PC-9 (cell line): ENCODE data around the gene HIRA. TPM values are rescaled to one million over a fixed set of nuclear protein-coding genes. Genes with fewer than 3 reads are reported as not detected.

Experiments
- BruUV-seq: library from RNA; stranded (reverse); fragments of 400-500 nt; replicated peaks from 2 replicates; lab custom pipeline; 2021; lab: Mats Ljungman, UMichigan
- CTCF ChIA-PET: fragments of 300-600 bp; sonication (Branson Sonifier 250); formaldehyde crosslinking; loops from one replicate; lab custom pipeline; 2022; ENCODE audit warnings: antibody characterized with exemption; lab: Charles Lee
- POLR2A ChIA-PET: fragments of 300-600 bp; sonication (Branson Sonifier 250); formaldehyde crosslinking; loops from one replicate; lab custom pipeline; 2022; ENCODE audit warnings: antibody characterized with exemption; ENCODE audit not compliant: unreplicated experiment; lab: Charles Lee
- DNase-seq, 2 experiments: peaks; one replicate each; pipeline versions ENCODE4 v3.0.0 to v3.0.0-alpha.2; 2015 to 2022; ENCODE audit warnings: mixed read lengths in 1 of 2
- H2AFZ ChIP-seq: fragments of 200-600 bp; sonication (generic); 2 replicates; pipeline ENCODE4 v1.8.1; 2017; ENCODE audit warnings: antibody characterized with exemption
- H3F3A ChIP-seq: fragments of 200-600 bp; sonication (generic); 2 replicates; pipeline ENCODE4 v1.8.1; 2017; ENCODE audit warnings: antibody characterized with exemption, mild to moderate bottlenecking, low read depth; ENCODE audit not compliant: insufficient read depth
- H3K27ac ChIP-seq: fragments of 200-600 bp; sonication (generic); 2 replicates; pipeline ENCODE4 v1.6.1; 2016; ENCODE audit warnings: mixed run types
- H3K27me3 ChIP-seq: fragments of 200-600 bp; sonication (generic); 2 replicates; pipeline ENCODE4 v1.6.1; 2016; ENCODE audit warnings: low read depth, mixed run types; ENCODE audit not compliant: insufficient read depth
- H3K36me3 ChIP-seq: fragments of 200-600 bp; sonication (generic); 2 replicates; pipeline ENCODE4 v1.6.1; 2016; ENCODE audit warnings: low read depth, mixed run types
- H3K4me1 ChIP-seq: fragments of 200-600 bp; sonication (generic); replicated peaks from 2 replicates; pipeline ENCODE4 v1.6.1; 2016; ENCODE audit warnings: mixed run types; ENCODE audit not compliant: insufficient read depth
- H3K4me2 ChIP-seq: fragments of 200-600 bp; sonication (generic); 2 replicates; pipeline ENCODE4 v1.6.1; 2017; ENCODE audit warnings: mixed run types
- H3K4me3 ChIP-seq: fragments of 200-600 bp; sonication (generic); 2 replicates; pipeline ENCODE4 v1.6.1; 2016; ENCODE audit warnings: mixed run types
- H3K79me2 ChIP-seq: fragments of 200-600 bp; sonication (generic); 2 replicates; pipeline ENCODE4 v1.6.1; 2017; ENCODE audit warnings: low read depth, mixed run types
- H3K9me2 ChIP-seq: fragments of 200-600 bp; sonication (generic); 2 replicates; pipeline ENCODE4 v1.8.1; 2017; ENCODE audit warnings: mild to moderate bottlenecking; ENCODE audit not compliant: insufficient read depth
- H3K9me3 ChIP-seq: fragments of 200-600 bp; sonication (generic); 2 replicates; pipeline ENCODE4 v1.8.1; 2016; ENCODE audit warnings: low read depth; ENCODE audit not compliant: insufficient read depth
- H4K20me1 ChIP-seq: fragments of 200-600 bp; sonication (generic); 2 replicates; pipeline ENCODE4 v1.8.1; 2017; ENCODE audit not compliant: insufficient read depth
- EZH2 ChIP-seq: fragments of 200-600 bp; sonication (generic); IDR thresholded peaks from 2 replicates; pipeline ENCODE4 v1.8.0; 2017; ENCODE audit warnings: antibody characterized with exemption, low read depth
- intact Hi-C: fragments of 100-400 bp; cut with micrococcal nuclease; formaldehyde crosslinking; loops from one replicate; pipeline ENCODE4 v1.10.0; 2022; ENCODE audit not compliant: unreplicated experiment
- total RNA-seq: library from RNA; stranded (reverse); gene quantifications from 2 replicates; pipeline ENCODE4 v1.2.3, GENCODE V29; 2021
- TF ChIP-seq, protein P1 (sequence below): fragments of 200-600 bp; sonication (generic); conservative IDR thresholded peaks from 2 replicates; pipeline ENCODE4 v1.6.1; 2017; ENCODE audit warnings: mixed run types, antibody characterized with exemption, mild to moderate bottlenecking, moderate library complexity

Gene HIRA
- total RNA-seq, 1 experiment from 2014 or later = 19.2 TPM

DNA sequence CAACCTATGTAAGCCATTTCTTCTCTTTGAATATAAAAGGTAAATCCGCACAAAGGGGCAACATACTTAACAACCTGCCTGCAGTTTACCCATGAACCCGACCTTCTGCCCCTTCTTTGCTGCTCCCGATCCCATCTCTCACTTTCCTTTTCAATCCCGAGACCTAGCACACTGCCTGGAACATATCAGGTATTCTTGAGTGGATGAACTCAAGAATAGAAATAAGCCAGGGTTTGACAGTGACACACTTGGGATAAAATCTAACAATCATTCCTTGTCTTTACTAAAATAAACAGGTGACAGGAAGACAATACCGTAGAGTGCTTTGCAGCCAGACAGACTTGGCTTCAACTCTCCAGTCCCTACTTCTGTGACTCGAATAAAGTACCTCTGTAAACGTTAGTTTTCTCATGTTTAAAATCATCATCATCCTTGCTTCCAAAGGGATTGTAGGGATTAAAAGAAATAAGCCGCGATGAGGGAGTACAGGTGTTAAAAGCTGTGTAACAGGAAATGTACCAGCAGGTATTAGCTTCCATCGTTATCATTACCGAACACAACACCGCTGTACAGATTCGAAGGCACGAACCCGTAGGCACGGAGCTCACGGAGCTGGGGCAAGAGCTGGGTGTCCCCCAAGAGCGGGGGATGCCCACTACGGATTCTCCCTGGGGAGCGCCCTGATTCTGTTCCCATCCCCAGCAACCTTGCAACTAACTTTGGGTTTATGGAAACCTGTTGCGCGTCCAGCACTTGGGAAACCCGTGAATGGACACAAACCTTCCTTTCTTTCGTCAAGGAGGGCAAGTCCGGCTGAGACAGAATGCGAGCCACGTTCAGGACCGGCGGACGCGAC is 46.7 kb upstream of the HIRA start:
- Histone ChIP-seq H3K4me2 (peak overlapping the region; percentile 96), H3K36me3 (no peaks in the 10 kb centered on the region), H3K27me3 (no peaks in the 10 kb centered on the region), H3F3A (no peaks in the 10 kb centered on the region), H3K4me3 (peak overlapping the region; percentile 75), H3K27ac (peak overlapping the region; percentile 92), H3K9me3 (no peaks in the 10 kb centered on the region), H4K20me1 (peaks cover 24% of the 10 kb centered on the region), H3K79me2 (peaks cover 48% of the 10 kb centered on the region), H3K4me1 (peaks cover 15% of the 10 kb centered on the region), H3K9me2 (no peaks in the 10 kb centered on the region), H2AFZ (peak overlapping the region; percentile 86)
- ChIA-PET POLR2A (interaction anchor here (0.7 kb wide), 1 partner anchor 293 kb away, joined by 5 read pairs; no protein-coding TSS in a partner anchor), CTCF (interaction anchor here (0.5 to 1.5 kb wide), 3 partner anchors 334 to 1585 kb away, joined by 3 to 16 read pairs (median 4); partner anchors contain the start of gene ESS2)
- TF ChIP-seq EZH2 = no peak
- TF ChIP-seq, protein P1, sequence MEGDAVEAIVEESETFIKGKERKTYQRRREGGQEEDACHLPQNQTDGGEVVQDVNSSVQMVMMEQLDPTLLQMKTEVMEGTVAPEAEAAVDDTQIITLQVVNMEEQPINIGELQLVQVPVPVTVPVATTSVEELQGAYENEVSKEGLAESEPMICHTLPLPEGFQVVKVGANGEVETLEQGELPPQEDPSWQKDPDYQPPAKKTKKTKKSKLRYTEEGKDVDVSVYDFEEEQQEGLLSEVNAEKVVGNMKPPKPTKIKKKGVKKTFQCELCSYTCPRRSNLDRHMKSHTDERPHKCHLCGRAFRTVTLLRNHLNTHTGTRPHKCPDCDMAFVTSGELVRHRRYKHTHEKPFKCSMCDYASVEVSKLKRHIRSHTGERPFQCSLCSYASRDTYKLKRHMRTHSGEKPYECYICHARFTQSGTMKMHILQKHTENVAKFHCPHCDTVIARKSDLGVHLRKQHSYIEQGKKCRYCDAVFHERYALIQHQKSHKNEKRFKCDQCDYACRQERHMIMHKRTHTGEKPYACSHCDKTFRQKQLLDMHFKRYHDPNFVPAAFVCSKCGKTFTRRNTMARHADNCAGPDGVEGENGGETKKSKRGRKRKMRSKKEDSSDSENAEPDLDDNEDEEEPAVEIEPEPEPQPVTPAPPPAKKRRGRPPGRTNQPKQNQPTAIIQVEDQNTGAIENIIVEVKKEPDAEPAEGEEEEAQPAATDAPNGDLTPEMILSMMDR = no peak
- BruUV-seq = TSS peak; percentile 48
- intact Hi-C loops = loop anchor here (2.0 to 10.0 kb wide), 3 partner anchors 154 to 299 kb away; partner anchors contain the start of genes CLTCL1 and SLC25A1
- no peak for DNase-seq

- no peaks in the 10 kb centered on the region for H3K36me3 ChIP-seq
- no peaks in the 10 kb centered on the region for H3K9me3 ChIP-seq
- POLR2A ChIA-PET = interaction anchor here (0.7 kb wide), 1 partner anchor 12 kb away, joined by 4 read pairs; no protein-coding TSS in a partner anchor
- intact Hi-C loops = loop anchor here (2.0 to 10.0 kb wide), 3 partner anchors 155 to 299 kb away; partner anchors contain the start of genes CLTCL1 and SLC25A1
- H2AFZ ChIP-seq = no peak overlapping the region
- no peaks in the 10 kb centered on the region for H3K27me3 ChIP-seq
- no TSS peak for BruUV-seq
- peaks cover 48% of the 10 kb centered on the region for H3K79me2 ChIP-seq
- no peak for DNase-seq
- H4K20me1 ChIP-seq = peaks cover 24% of the 10 kb centered on the region
- H3K9me2 ChIP-seq = no peaks in the 10 kb centered on the region
- peak overlapping the region; percentile 75 for H3K4me3 ChIP-seq
- peak overlapping the region; percentile 96 for H3K4me2 ChIP-seq
- peaks cover 15% of the 10 kb centered on the region for H3K4me1 ChIP-seq
- CTCF ChIA-PET = interaction anchor here (0.5 to 1.5 kb wide), 2 partner anchors 333 to 1116 kb away, joined by 4 to 16 read pairs; partner anchors contain the start of gene ESS2
- TF ChIP-seq, protein P1 = no peak; the same call in 1 of the 2 replicates
- TF ChIP-seq EZH2 = no peak
- no peak overlapping the region for H3K27ac ChIP-seq
- H3F3A ChIP-seq = no peaks in the 10 kb centered on the region
Measured at GRCh38 chr22:19477321-19478044, 46.0 kb upstream of the HIRA start.

GRCh38 chr22:19476023-19476422 is 44.5 kb upstream of the HIRA start:
- no peaks in the 10 kb centered on the region for H3K9me2 ChIP-seq
- intact Hi-C loops = loop anchor here (5.0 to 10.0 kb wide), 2 partner anchors 156 to 181 kb away; partner anchors contain the start of gene CLTCL1
- no peak for DNase-seq
- no peak overlapping the region for H3K27ac ChIP-seq
- H3K79me2 ChIP-seq = peaks cover 48% of the 10 kb centered on the region
- no peaks in the 10 kb centered on the region for H3F3A ChIP-seq
- POLR2A ChIA-PET = no interaction called here
- H3K9me3 ChIP-seq = no peaks in the 10 kb centered on the region
- peaks cover 24% of the 10 kb centered on the region for H4K20me1 ChIP-seq
- H3K4me1 ChIP-seq = peaks cover 14% of the 10 kb centered on the region
- H3K4me3 ChIP-seq = no peak overlapping the region
- BruUV-seq = no TSS peak
- H3K27me3 ChIP-seq = no peaks in the 10 kb centered on the region
- CTCF ChIA-PET = no interaction called here
- no peak overlapping the region for H2AFZ ChIP-seq
- H3K4me2 ChIP-seq = no peak overlapping the region
- TF ChIP-seq EZH2 = no peak
- TF ChIP-seq, protein P1 = no peak
- no peaks in the 10 kb centered on the region for H3K36me3 ChIP-seq
